ENCODE data around the gene CREB5. TPM values are rescaled to one million over a fixed set of nuclear protein-coding genes. Genes with fewer than 3 reads are reported as not detected.
"Not testable (repeated sequence)": the region's sequence is repeated elsewhere in the genome, so short reads cannot be mapped to it uniquely, and the experiment has no call there.

The CREB5 gene
- total RNA-seq, 2 donors from 2014 or later, result 0.81 to 1.8 TPM

DNA sequence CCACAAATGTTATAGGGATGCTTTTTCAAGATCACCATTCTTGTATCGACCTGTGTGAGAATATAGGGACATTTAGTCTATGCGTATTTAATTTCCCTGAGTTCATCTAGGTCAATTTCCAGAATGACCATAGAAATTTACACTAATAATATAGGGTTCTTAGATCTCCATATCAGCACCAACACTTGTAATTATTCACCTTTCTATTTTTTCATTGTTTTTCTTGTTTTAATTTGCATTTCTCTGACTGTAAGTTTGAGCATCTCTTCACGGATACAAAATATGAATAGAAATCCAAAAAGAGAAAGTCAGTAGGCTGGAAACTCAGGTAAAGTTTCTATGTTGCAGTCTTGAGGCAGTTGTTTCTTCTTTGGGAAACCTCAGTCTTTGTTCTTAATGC, 134.8 kb downstream of the CREB5 start:
- Mint-ChIP-seq H3K36me3 (ENCODE audit: low read depth) (no peaks in the 10 kb centered on the region), H3K4me1 (no peaks in the 10 kb centered on the region), H3K4me3 (no peak overlapping the region), H3K27me3 (peaks cover 11% of the 10 kb centered on the region), H3K27ac (no peak overlapping the region)
- no peak for ATAC-seq
- DNase-seq, result no peak
- no peaks in the 10 kb centered on the region for H3K9me3 ChIP-seq (ENCODE audit: control insufficient read depth, low read length, poor library complexity, severe bottlenecking)

DNA sequence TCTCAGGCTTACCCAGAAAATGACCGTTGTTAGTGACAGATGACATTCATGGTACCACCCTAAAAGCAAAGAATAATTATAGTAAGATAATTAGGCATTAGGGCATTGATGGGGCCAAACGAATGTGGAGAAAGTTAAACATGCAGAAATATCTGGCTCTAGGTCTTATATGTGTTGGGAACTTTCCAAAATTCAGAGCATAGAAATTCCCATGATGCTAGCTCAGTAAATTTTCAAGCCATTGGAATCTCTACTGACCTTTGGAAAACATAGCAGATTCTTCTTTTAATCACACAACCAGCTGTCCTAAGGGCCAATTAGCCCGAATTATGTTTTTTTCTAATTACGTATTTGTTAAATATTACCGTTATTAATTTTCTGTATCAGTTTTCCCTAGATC, 136.1 kb downstream of the CREB5 start:
- H3K27ac Mint-ChIP-seq, result no peak overlapping the region
- ATAC-seq, result no peak
- H3K27me3 Mint-ChIP-seq, result no peaks in the 10 kb centered on the region
- H3K4me1 Mint-ChIP-seq, result no peaks in the 10 kb centered on the region
- no peak overlapping the region for H3K4me3 Mint-ChIP-seq
- no peaks in the 10 kb centered on the region for H3K36me3 Mint-ChIP-seq (ENCODE audit: low read depth)
- DNase-seq, result no peak
- H3K9me3 ChIP-seq (ENCODE audit: control insufficient read depth, low read length, poor library complexity, severe bottlenecking), result no peaks in the 10 kb centered on the region

DNA sequence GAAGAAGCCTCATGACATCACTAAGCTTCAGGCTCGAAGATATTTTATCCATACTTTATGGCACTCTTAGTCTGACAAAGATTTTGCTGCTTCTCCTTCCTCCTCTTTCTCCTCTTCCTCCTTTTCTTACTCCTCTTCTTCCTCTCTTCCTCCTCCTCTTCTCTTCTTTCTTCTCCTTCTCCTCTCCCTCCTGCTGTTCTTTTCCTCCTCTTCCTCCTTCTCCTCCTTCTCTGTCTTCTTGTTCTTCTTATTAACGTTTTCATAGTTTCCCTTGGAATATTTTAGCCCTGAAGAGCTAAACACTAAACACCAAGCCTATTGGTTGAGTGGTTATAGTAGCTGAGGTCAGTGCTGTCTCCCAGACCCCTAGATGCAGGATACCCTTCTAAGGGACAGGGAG, 137.7 kb downstream of the CREB5 start:
- no peak overlapping the region for H3K27ac Mint-ChIP-seq
- no peaks in the 10 kb centered on the region for H3K9me3 ChIP-seq (ENCODE audit: control insufficient read depth, low read length, poor library complexity, severe bottlenecking)
- ATAC-seq, result no peak
- peaks cover 8% of the 10 kb centered on the region for H3K27me3 Mint-ChIP-seq
- no peaks in the 10 kb centered on the region for H3K4me1 Mint-ChIP-seq
- no peak overlapping the region for H3K4me3 Mint-ChIP-seq
- no peaks in the 10 kb centered on the region for H3K36me3 Mint-ChIP-seq (ENCODE audit: low read depth)
- no peak for DNase-seq

DNA sequence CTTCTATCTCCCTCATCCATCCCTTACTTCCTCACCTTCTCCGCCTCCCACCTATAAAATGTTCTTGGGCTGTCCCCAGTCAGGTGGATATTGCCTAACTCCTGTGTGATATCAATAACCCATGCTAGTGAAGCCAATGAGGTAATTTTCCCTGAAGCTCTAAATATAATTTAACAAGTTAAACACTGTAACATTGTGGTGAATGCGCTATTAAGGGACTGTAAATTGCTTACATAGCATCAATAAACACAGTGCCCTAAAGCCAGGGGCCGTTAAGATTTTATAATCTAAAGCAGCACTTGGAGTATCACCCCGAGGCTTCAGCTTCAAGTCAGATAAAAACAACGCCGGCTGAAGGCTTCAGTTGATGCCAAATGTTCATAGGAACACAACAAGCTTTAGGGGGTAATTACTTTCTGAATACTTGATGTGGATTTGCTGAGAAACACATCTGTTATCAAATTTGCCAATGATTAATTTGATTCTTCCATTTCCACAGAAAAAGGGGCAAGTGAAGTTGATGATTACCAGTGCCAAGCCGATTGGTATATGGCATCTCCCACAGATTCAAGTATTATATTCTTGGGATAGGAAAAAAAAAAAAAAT, 138.4 kb downstream of the CREB5 start:
- H3K9me3 ChIP-seq (ENCODE audit: control insufficient read depth, low read length, poor library complexity, severe bottlenecking), result no peaks in the 10 kb centered on the region
- Mint-ChIP-seq H3K27ac (no peak overlapping the region), H3K4me1 (no peaks in the 10 kb centered on the region), H3K36me3 (ENCODE audit: low read depth) (no peaks in the 10 kb centered on the region), H3K4me3 (no peak overlapping the region), H3K27me3 (peaks cover 8% of the 10 kb centered on the region)
- DNase-seq (no peak), ATAC-seq (no peak)

DNA sequence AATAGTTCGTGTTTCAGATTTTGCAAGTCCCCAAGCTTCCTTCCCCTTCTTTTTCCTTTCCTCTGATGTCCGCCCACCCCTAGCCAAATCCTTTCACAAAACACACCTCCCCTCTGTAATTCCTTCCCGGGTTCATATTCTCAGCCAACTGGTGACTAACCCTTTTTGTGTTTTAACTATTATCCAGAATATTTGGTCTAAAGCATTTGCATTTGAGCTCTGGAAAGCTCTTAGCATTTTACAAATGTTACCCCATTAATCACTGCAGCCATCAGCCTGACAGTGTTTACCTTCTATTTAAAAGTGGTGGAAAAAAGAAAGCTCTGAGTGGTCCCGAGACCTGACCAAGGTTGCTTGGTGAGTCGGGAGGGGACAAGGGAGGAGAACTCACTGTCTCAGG, 139.0 kb downstream of the CREB5 start:
- Mint-ChIP-seq H3K36me3 (ENCODE audit: low read depth) (no peaks in the 10 kb centered on the region), H3K27ac (no peak overlapping the region), H3K4me1 (no peaks in the 10 kb centered on the region), H3K27me3 (peaks cover 8% of the 10 kb centered on the region), H3K4me3 (no peak overlapping the region)
- DNase-seq (no peak), ATAC-seq (no peak)
- H3K9me3 ChIP-seq (ENCODE audit: control insufficient read depth, low read length, poor library complexity, severe bottlenecking), result no peaks in the 10 kb centered on the region

DNA sequence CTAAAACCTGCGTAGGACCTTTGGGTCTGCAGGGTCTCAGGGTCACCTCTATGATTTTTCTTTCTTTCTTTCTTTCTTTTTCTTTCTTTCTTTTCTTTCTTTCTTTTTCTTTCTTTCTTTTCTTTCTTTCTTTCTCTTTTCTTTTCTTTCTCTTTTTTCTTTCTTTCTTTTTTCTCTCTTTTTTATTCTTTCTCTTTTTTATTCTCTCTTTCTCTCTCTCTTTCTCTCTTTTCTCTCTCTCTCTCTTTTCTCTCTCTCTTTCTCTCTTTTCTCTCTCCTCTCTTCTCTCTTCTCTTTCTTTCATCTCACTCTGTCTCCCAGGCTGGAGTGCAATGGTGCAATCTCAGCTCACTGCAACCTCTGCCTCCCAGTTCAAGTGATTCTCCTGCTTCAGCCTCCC, 139.4 kb downstream of the CREB5 start:
- not testable (repeated sequence) for DNase-seq; ATAC-seq; H3K27ac Mint-ChIP-seq; H3K36me3 Mint-ChIP-seq (ENCODE audit: low read depth); H3K4me3 Mint-ChIP-seq; H3K9me3 ChIP-seq (ENCODE audit: control insufficient read depth, low read length, poor library complexity, severe bottlenecking); H3K4me1 Mint-ChIP-seq
- H3K27me3 Mint-ChIP-seq, result peaks cover 12% of the 10 kb centered on the region

DNA sequence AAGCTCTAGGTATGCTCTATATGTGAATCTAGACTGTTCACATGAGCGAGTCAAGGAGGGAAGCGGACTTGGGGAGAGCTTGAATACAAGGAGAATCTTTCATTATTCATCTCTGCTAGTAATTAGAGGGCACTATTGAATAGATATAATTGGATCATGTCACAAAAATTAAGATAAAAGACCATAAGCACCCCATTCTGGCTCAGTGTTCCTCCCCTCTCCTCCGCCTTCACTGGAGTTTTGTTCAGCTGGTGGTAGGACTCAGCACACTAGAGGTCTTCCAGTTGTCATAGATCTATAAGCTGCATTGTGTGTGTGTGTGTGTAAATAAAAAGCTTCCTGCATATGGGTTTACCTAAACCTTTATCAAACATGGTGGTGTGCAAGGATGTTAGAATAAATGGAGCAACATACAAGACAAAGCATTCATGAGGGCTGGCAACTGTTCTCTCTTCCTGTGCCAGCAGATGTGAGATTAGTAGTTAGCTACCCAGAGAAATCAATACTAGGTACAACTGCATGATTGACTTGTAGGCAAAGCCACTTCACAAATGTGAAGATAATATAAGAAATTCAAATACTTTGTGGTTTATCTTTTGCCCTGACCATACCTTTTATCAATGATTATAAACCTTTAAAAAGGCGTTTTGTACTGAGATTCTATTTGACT, 142.6 kb downstream of the CREB5 start:
- H3K27ac Mint-ChIP-seq, result no peak overlapping the region
- no peak overlapping the region for H3K4me3 Mint-ChIP-seq
- H3K36me3 Mint-ChIP-seq (ENCODE audit: low read depth), result no peaks in the 10 kb centered on the region
- ATAC-seq, result no peak
- no peak for DNase-seq
- no peaks in the 10 kb centered on the region for H3K9me3 ChIP-seq (ENCODE audit: control insufficient read depth, low read length, poor library complexity, severe bottlenecking)
- peaks cover 18% of the 10 kb centered on the region for H3K27me3 Mint-ChIP-seq
- no peaks in the 10 kb centered on the region for H3K4me1 Mint-ChIP-seq

DNA sequence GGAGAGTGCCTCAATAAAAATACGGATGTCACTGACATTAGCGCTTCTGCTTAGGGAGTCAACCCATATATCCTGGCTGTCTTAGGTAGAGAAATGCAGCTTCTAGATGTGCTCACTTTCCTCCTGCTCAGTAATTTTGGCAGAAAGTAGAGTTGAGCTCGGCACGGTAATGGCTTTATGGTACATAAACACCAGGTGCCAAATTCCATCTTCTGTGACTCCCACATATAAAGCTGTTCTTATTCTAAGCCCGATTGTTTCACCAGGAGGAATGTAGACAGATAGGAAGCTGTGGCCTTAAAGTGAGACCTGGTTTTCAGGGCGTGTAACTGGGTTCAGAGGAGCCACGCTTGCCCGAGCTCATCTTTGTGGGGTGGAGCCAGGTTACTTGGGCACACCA, 143.7 kb downstream of the CREB5 start:
- ATAC-seq (no peak), DNase-seq (no peak)
- H3K27me3 Mint-ChIP-seq, result peaks cover 18% of the 10 kb centered on the region
- H3K9me3 ChIP-seq (ENCODE audit: control insufficient read depth, low read length, poor library complexity, severe bottlenecking), result no peaks in the 10 kb centered on the region
- no peaks in the 10 kb centered on the region for H3K4me1 Mint-ChIP-seq
- no peaks in the 10 kb centered on the region for H3K36me3 Mint-ChIP-seq (ENCODE audit: low read depth)
- H3K27ac Mint-ChIP-seq, result no peak overlapping the region
- no peak overlapping the region for H3K4me3 Mint-ChIP-seq

DNA sequence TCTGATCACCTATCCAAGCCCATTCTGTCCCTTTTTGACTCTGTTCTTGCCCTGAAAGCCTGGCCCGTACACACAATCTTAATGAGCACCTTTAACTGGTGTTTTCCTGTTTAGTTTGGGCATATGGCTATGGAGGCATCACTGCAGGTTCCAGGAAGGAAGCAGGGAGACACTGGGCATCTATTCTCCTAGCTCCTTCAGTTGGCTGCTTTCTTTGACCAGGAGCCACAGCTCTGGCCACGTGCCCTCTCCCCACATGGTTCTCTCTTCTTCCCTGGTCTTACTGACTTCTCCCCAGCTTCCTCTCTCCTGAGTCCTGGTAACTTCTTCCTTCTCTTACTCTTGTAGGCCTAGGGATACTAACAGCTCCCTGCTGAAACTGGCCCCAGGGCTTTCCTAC, 144.4 kb downstream of the CREB5 start:
- no peak overlapping the region for H3K4me3 Mint-ChIP-seq
- H3K9me3 ChIP-seq (ENCODE audit: control insufficient read depth, low read length, poor library complexity, severe bottlenecking), result no peaks in the 10 kb centered on the region
- no peak for DNase-seq
- no peaks in the 10 kb centered on the region for H3K36me3 Mint-ChIP-seq (ENCODE audit: low read depth)
- no peak overlapping the region for H3K27ac Mint-ChIP-seq
- peaks cover 18% of the 10 kb centered on the region for H3K27me3 Mint-ChIP-seq
- no peak for ATAC-seq
- H3K4me1 Mint-ChIP-seq, result no peaks in the 10 kb centered on the region

DNA sequence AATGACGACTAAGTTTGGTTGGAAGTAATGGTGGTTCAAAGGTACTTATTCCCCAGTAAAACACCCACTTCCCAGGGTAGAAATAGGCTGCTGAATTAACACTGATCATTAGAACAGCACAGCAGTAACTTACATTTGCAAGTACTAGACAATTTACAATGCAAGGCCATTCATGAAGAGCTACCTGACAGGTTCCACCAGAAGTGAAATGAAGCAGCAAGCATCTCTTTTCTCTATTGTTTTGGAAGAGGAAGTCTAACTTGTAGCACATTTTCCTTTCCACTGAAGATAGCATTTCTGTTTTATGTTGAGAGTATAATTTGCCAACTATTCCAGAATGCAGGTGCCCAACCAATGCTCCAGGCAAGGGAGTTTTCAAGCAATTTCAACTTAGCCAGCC, 145.9 kb downstream of the CREB5 start:
- no peak overlapping the region for H3K27ac Mint-ChIP-seq
- no peak for ATAC-seq
- no peaks in the 10 kb centered on the region for H3K4me1 Mint-ChIP-seq
- no peak for DNase-seq
- H3K27me3 Mint-ChIP-seq, result peaks cover 18% of the 10 kb centered on the region
- H3K36me3 Mint-ChIP-seq (ENCODE audit: low read depth), result no peaks in the 10 kb centered on the region
- H3K4me3 Mint-ChIP-seq, result no peak overlapping the region
- no peaks in the 10 kb centered on the region for H3K9me3 ChIP-seq (ENCODE audit: control insufficient read depth, low read length, poor library complexity, severe bottlenecking)

DNA sequence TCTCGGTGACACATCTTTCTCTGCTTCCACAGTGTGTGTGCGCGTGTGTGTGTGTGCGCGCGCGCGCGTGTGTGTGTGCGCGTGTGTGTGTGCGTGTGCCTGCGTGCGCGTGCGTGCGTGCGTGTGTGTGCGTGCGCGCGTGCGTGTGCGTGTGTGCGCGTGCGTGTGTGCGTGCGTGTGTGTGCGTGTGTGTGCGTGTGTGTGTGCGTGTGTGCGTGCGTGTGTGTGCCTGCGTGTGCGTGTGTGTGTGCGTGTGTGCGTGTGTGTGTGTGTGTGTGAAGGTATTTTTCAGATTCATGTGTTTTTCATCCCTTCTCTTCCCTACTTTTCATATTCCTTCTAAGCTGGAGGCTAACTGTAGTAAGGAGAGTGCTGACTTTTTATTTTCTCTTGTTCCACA, 148.4 kb downstream of the CREB5 start:
- H3K9me3 ChIP-seq (ENCODE audit: control insufficient read depth, low read length, poor library complexity, severe bottlenecking), result no peaks in the 10 kb centered on the region
- H3K4me3 Mint-ChIP-seq, result no peak overlapping the region
- ATAC-seq (no peak), DNase-seq (no peak)
- peaks cover 10% of the 10 kb centered on the region for H3K27me3 Mint-ChIP-seq
- H3K4me1 Mint-ChIP-seq, result no peaks in the 10 kb centered on the region
- H3K36me3 Mint-ChIP-seq (ENCODE audit: low read depth), result no peaks in the 10 kb centered on the region
- no peak overlapping the region for H3K27ac Mint-ChIP-seq

DNA sequence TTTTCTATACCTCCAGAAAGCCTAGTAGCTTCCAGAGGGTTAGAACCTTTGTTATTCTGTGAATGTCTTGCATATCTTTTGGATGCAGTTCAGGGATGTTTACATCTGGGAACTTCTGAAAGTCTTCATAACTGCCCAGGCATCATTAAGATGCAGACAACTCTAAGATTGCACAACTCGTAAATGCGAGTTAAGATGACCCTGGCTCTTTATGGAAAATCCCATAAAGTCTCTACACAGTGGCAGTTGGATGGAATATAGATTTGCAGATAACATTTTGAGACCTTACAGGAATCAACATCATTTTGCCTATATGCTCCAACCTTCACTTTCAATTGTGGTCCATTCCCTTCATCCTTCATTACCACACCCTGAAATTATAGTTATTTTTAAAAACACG, 151.7 kb downstream of the CREB5 start:
- DNase-seq (no peak), ATAC-seq (no peak)
- Mint-ChIP-seq H3K36me3 (ENCODE audit: low read depth) (no peaks in the 10 kb centered on the region), H3K27ac (no peak overlapping the region), H3K4me1 (no peaks in the 10 kb centered on the region), H3K27me3 (no peaks in the 10 kb centered on the region), H3K4me3 (no peak overlapping the region)
- H3K9me3 ChIP-seq (ENCODE audit: control insufficient read depth, low read length, poor library complexity, severe bottlenecking), result no peaks in the 10 kb centered on the region

DNA sequence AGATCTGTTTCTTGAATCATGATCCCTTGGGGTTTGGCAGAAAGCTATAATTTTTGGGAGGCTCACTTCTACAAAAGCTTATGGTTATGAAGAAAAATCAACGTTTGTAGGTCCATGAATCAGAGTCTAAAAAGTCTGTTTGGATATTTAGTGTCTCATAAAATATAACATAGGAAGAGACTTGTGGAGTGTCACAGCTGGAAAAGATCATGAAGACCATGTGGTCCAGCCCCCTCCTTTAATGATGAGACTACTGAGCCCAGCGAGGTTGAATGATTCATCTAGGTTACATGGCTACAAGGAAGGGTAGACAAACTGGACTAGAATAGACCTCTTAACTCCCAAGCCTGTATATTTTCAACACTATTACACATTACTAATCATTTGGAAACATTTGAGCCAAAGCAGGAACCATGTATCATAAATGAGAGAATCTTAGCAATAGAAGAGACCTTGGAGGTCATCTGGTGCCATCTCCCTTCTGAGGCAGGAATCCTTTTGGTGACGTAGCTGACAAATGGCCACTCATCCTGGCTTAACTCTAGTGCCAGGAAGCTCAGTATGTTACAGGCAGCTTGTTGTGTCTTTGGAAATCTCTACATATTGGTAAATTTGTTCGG, 152.5 kb downstream of the CREB5 start:
- no peaks in the 10 kb centered on the region for H3K36me3 Mint-ChIP-seq (ENCODE audit: low read depth)
- DNase-seq (no peak), ATAC-seq (no peak)
- no peaks in the 10 kb centered on the region for H3K9me3 ChIP-seq (ENCODE audit: control insufficient read depth, low read length, poor library complexity, severe bottlenecking)
- no peaks in the 10 kb centered on the region for H3K4me1 Mint-ChIP-seq
- H3K27ac Mint-ChIP-seq, result no peak overlapping the region
- no peak overlapping the region for H3K4me3 Mint-ChIP-seq
- no peaks in the 10 kb centered on the region for H3K27me3 Mint-ChIP-seq

DNA sequence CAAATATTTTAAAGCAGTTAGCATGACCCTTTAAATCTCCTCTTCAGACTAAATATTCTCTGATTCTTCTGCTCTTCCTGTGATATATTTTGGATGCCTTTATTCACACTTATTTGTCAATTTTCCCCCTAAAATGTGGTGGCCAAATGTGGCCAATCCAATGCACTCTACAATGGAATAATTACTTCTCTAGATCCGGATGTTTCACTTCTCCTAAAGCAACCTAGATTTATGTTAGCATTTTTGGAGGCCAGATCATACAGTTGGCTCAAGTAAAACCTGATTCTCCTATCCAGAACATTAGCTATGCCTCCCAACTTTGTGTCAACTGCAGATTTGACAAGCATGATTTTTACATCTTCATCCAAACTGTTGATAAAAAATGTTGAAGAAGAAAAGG, 153.7 kb downstream of the CREB5 start:
- H3K9me3 ChIP-seq (ENCODE audit: control insufficient read depth, low read length, poor library complexity, severe bottlenecking), result no peaks in the 10 kb centered on the region
- H3K4me1 Mint-ChIP-seq, result no peaks in the 10 kb centered on the region
- no peak overlapping the region for H3K4me3 Mint-ChIP-seq
- no peak overlapping the region for H3K27ac Mint-ChIP-seq
- H3K36me3 Mint-ChIP-seq (ENCODE audit: low read depth), result no peaks in the 10 kb centered on the region
- ATAC-seq (no peak), DNase-seq (no peak)
- no peaks in the 10 kb centered on the region for H3K27me3 Mint-ChIP-seq
